K562 (cell line): ENCODE results near the gene TACC3. TPM values are rescaled to one million over a fixed set of nuclear protein-coding genes. Genes with fewer than 3 reads are reported as not detected.

ENCODE experiments used
- CBX1 ChIP-seq: sonication (generic); IDR thresholded peaks from 2 replicates; pipeline ENCODE4 v1.6.1; 2016; ENCODE audit warnings: antibody characterized with exemption, low read depth, mild to moderate bottlenecking
- CCNT2 ChIP-seq: IDR thresholded peaks from 2 replicates; pipeline ENCODE4 v1.6.1; 2011; ENCODE audit warnings: borderline replicate concordance, low read depth, mild to moderate bottlenecking, moderate library complexity, mixed read lengths, low read length; ENCODE audit not compliant: insufficient read length; ENCODE audit errors: extremely low read depth
- CEBPB ChIP-seq: fragments of 450-650 bp; IDR thresholded peaks from 2 replicates; pipeline ENCODE4 v1.6.1; 2016; ENCODE audit warnings: missing genetic modification characterization, missing compliant biosample characterization
- ELF1 ChIP-seq: fragments of 200-800 bp; sonication (Bioruptor generic); IDR thresholded peaks from 2 replicates; pipeline ENCODE4 v1.6.1; 2016; ENCODE audit warnings: missing genetic modification characterization, missing compliant biosample characterization
- HSF4 ChIP-seq: fragments of 250-450 bp; sonication (Bioruptor Pico); IDR thresholded peaks from 2 replicates; pipeline ENCODE4 v2.1.2; 2022; ENCODE audit warnings: mild to moderate bottlenecking, moderate library complexity, borderline replicate concordance
- NR4A1 ChIP-seq, 2 experiments: fragments of 250-450 bp in 1 of 2; fragments of 450-650 bp in 1 of 2; sonication (Bioruptor Pico) in 1 of 2; IDR thresholded peaks; 2 replicates each; pipeline versions ENCODE4 v1.4.0 to v1.6.1; 2016 to 2020; ENCODE audit warnings: mild to moderate bottlenecking in 2 of 2, missing compliant biosample characterization in 1 of 2, missing genetic modification characterization in 1 of 2, moderate library complexity in 1 of 2
- POU5F1 ChIP-seq: fragments of 150-350 bp; IDR thresholded peaks from 2 replicates; pipeline ENCODE4 v1.6.1; 2014; ENCODE audit warnings: borderline replicate concordance, low read length, low read depth, mild to moderate bottlenecking; ENCODE audit not compliant: partially characterized antibody
- PRPF4 ChIP-seq: fragments of 200-400 bp; formaldehyde crosslinking; IDR thresholded peaks from one replicate; pipeline ENCODE4 v1.6.1; 2017; ENCODE audit warnings: low read length, low read depth, mild to moderate bottlenecking; ENCODE audit not compliant: insufficient read depth, poor library complexity, severe bottlenecking
- SETDB1 ChIP-seq: IDR thresholded peaks from one replicate; pipeline ENCODE4 v1.6.1; 2012; ENCODE audit warnings: low read length, control low read depth, inconsistent platforms
- SMAD3 ChIP-seq: fragments of 450-650 bp; formaldehyde crosslinking; conservative IDR thresholded peaks from 2 replicates; pipeline ENCODE4 v1.4.0; 2020; ENCODE audit warnings: mild to moderate bottlenecking
- SMARCE1 ChIP-seq: fragments of 450-650 bp; IDR thresholded peaks from 2 replicates; pipeline ENCODE4 v1.7.1; 2016; ENCODE audit warnings: mild to moderate bottlenecking
- SPI1 ChIP-seq: IDR thresholded peaks from 2 replicates; pipeline ENCODE4 v1.6.1; 2011; ENCODE audit warnings: low read depth, low read length, control low read depth, borderline replicate concordance
- ZNF133 ChIP-seq: fragments of 250-450 bp; sonication (Bioruptor Pico); IDR thresholded peaks from 2 replicates; pipeline ENCODE4 v1.4.0; 2020; ENCODE audit warnings: mild to moderate bottlenecking
- ZNF436 ChIP-seq: fragments of 250-450, 450-650 bp; sonication (Bioruptor Pico); formaldehyde crosslinking; IDR thresholded peaks from 2 replicates; pipeline ENCODE4 v1.7.0; 2020; ENCODE audit warnings: mild to moderate bottlenecking
- polyA plus RNA-seq, 8 experiments: library from polyadenylated mRNA; depleted of rRNA in 4 of 8; stranded (reverse) in 5 of 8; unstranded in 3 of 8; fragments of >200 nt; fragmentation: Nextera tagmentation in 2 of 8; fragmentation: Illumina TruSeq in 1 of 8; extraction: Ambion mirVana in 2 of 8; extraction: Trizol in 1 of 8; gene quantifications; 2 replicates each; pipeline versions ENCODE4 v1.2.1 to v1.2.3, GENCODE V29; 2011 to 2014; ENCODE audit warnings: inconsistent platforms in 1 of 8, missing spikeins in 1 of 8
- total RNA-seq, 7 experiments: library from RNA; depleted of rRNA in 6 of 7; stranded (reverse); fragments of >200 nt in 6 of 7; fragmentation: Illumina TruSeq in 2 of 7; extraction: Trizol in 2 of 7; gene quantifications; 2 replicates each; pipeline versions ENCODE4 v1.2.1 to v1.2.3, GENCODE V29; 2011 to 2021; ENCODE audit warnings: low replicate concordance in 1 of 7
- TF ChIP-seq, protein P1 (sequence below): fragments of 450-650 bp; IDR thresholded peaks from 2 replicates; pipeline ENCODE4 v1.6.1; 2016; ENCODE audit warnings: antibody characterized with exemption
- TF ChIP-seq, protein P2 (sequence below), 2 experiments: fragments of 200-800 bp in 1 of 2; sonication (Bioruptor generic) in 1 of 2; sonication (generic) in 1 of 2; formaldehyde crosslinking in 1 of 2; IDR thresholded peaks in 1 of 2; conservative IDR thresholded peaks in 1 of 2; 2 replicates each; pipeline versions ENCODE4 v1.5.0 to v1.6.1; 2016 to 2020; ENCODE audit warnings: missing compliant biosample characterization in 1 of 2, missing genetic modification characterization in 1 of 2, missing genetic modification reagents in 1 of 2
- TF ChIP-seq, protein P3 (sequence below): fragments of 250-450 bp; sonication (Bioruptor Pico); IDR thresholded peaks from 2 replicates; pipeline ENCODE4 v1.4.0; 2020; ENCODE audit warnings: borderline replicate concordance
- TF ChIP-seq, protein P4 (sequence below): sonication (generic); formaldehyde crosslinking; IDR thresholded peaks from 2 replicates; pipeline ENCODE4 v1.8.0; 2022; ENCODE audit warnings: missing genetic modification reagents, mild to moderate bottlenecking, moderate library complexity, borderline replicate concordance
- TF ChIP-seq, protein P5 (sequence below): conservative IDR thresholded peaks from 2 replicates; pipeline ENCODE4 v1.6.1; 2011; ENCODE audit warnings: low read depth, mild to moderate bottlenecking, low read length; ENCODE audit not compliant: control insufficient read depth

The TACC3 gene
- total and polyA plus RNA-seq, 9 of the 15 experiments (the other 6 are each of a cell fraction or from before 2014, with no cell fraction given), result 1.9 to 122 (median 55.6) TPM

DNA sequence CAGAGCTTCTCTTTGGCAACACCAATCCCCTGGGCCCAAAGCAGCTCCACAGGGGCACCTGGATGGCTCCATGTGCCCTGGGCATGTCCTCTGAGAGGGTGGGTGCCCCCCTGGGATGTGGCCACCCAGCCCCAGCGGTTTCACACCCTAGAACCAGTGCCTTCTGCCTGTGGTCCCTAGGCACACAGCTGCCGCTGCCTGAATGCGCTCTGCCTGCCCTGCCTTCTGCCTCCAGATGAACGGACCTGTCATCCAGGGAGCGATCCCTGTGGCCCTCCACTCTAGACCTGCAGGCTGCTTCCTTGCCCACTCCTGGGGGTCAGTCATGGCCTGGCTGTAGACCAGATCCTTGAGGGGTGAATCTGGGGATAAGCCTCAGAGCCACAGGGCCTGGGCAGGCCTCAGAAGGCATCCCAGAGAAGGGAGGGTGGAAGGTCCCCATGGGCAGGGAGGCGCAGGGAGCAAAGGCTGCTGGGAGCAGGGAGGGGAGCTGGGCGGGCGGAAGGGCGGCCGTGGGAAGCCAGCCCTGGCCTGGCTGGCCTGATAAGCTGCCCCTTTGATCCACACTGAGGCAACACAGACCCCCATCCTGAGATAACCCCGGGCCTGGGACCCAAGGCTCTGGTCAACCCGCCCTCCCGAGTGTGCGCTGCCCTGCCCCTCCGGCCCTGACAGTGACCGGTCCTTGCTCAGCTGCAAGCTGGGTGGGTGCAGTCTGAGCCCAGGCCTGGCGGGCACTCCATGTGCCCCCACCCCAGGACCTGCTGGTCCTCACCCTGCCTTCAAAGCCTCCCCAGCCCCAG lies 63.7 kb downstream of the TACC3 start (continued):
- no peak for TF ChIP-seq PRPF4
- TF ChIP-seq ZNF133, result 0 out of 2 replicates have a peak, but pooled peaks have one; percentile 4
- TF ChIP-seq SMARCE1, result peak; percentile 86; the same call in 1 of the 2 replicates
- TF ChIP-seq HSF4 (CRISPR knock-in tag), result peak; percentile 46; the same call in 1 of the 2 replicates
- TF ChIP-seq, protein P1, sequence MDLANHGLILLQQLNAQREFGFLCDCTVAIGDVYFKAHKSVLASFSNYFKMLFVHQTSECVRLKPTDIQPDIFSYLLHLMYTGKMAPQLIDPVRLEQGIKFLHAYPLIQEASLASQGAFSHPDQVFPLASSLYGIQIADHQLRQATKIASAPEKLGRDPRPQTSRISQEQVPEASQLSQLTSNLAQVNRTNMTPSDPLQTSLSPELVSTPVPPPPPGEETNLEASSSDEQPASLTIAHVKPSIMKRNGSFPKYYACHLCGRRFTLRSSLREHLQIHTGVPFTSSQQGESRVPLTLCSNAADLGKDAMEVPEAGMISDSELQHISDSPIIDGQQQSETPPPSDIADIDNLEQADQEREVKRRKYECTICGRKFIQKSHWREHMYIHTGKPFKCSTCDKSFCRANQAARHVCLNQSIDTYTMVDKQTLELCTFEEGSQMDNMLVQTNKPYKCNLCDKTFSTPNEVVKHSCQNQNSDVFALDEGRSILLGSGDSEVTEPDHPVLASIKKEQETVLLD, result peak; percentile 79
- no peak for TF ChIP-seq SETDB1
- TF ChIP-seq, protein P2, sequence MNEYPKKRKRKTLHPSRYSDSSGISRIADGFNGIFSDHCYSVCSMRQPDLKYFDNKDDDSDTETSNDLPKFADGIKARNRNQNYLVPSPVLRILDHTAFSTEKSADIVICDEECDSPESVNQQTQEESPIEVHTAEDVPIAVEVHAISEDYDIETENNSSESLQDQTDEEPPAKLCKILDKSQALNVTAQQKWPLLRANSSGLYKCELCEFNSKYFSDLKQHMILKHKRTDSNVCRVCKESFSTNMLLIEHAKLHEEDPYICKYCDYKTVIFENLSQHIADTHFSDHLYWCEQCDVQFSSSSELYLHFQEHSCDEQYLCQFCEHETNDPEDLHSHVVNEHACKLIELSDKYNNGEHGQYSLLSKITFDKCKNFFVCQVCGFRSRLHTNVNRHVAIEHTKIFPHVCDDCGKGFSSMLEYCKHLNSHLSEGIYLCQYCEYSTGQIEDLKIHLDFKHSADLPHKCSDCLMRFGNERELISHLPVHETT (CRISPR knock-in tag; conservative IDR thresholded peaks at IDR 0.05 in 1 of 2, IDR thresholded peaks at IDR 0.05 in 1 of 2), result peak in 1 of 2 experiments; percentile 50; a peak in 1 of 4 replicates
- TF ChIP-seq ZNF436 (CRISPR knock-in tag), result no peak
- TF ChIP-seq, protein P3, sequence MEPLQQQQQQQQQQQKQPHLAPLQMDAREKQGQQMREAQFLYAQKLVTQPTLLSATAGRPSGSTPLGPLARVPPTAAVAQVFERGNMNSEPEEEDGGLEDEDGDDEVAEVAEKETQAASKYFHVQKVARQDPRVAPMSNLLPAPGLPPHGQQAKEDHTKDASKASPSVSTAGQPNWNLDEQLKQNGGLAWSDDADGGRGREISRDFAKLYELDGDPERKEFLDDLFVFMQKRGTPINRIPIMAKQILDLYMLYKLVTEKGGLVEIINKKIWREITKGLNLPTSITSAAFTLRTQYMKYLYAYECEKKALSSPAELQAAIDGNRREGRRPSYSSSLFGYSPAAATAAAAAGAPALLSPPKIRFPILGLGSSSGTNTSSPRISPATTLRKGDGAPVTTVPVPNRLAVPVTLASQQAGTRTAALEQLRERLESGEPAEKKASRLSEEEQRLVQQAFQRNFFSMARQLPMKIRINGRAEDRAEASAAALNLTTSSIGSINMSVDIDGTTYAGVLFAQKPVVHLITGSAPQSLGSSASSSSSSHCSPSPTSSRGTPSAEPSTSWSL, result no peak
- TF ChIP-seq SMAD3 (CRISPR knock-in tag), result 0 out of 2 replicates have a peak, but pooled peaks have one; percentile 39
- no peak for TF ChIP-seq POU5F1
- peak; percentile 85 for TF ChIP-seq CCNT2
- TF ChIP-seq SPI1, result 0 out of 2 replicates have a peak, but pooled peaks have one; percentile 17
- TF ChIP-seq CEBPB (tag), result no peak
- TF ChIP-seq ELF1, result no peak
- TF ChIP-seq NR4A1 (CRISPR knock-in tag; IDR thresholded peaks at IDR 0.05), result no peak
- TF ChIP-seq NR4A1 (tag; IDR thresholded peaks at IDR 0.05), result peak; percentile 83
- TF ChIP-seq, protein P4, sequence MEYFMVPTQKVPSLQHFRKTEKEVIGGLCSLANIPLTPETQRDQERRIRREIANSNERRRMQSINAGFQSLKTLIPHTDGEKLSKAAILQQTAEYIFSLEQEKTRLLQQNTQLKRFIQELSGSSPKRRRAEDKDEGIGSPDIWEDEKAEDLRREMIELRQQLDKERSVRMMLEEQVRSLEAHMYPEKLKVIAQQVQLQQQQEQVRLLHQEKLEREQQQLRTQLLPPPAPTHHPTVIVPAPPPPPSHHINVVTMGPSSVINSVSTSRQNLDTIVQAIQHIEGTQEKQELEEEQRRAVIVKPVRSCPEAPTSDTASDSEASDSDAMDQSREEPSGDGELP (CRISPR knock-in tag), result peak; percentile 82
- 0 out of 2 replicates have a peak, but pooled peaks have one; percentile 20 for TF ChIP-seq CBX1
- TF ChIP-seq, protein P5, sequence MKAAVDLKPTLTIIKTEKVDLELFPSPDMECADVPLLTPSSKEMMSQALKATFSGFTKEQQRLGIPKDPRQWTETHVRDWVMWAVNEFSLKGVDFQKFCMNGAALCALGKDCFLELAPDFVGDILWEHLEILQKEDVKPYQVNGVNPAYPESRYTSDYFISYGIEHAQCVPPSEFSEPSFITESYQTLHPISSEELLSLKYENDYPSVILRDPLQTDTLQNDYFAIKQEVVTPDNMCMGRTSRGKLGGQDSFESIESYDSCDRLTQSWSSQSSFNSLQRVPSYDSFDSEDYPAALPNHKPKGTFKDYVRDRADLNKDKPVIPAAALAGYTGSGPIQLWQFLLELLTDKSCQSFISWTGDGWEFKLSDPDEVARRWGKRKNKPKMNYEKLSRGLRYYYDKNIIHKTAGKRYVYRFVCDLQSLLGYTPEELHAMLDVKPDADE, result peak; percentile 60; the same call in 1 of the 2 replicates
